WTC11 (cell line): ENCODE data around the gene ADAMTS2. TPM values are rescaled to one million over a fixed set of nuclear protein-coding genes. Genes with fewer than 3 reads are reported as not detected.

Source experiments
- ATAC-seq: fragments of 200-7000 bp; cut with Tn5 transposase; 2 replicates; pipeline ENCODE4 v1.10.0; 2021; ENCODE audit warnings: mild to moderate bottlenecking, moderate library complexity
- CTCF ChIA-PET: fragments of 300-600 bp; sonication (Branson Sonifier 250); formaldehyde crosslinking; loops from one replicate; lab custom pipeline; 2021; ENCODE audit warnings: antibody characterized with exemption; lab: Charles Lee
- POLR2A ChIA-PET: fragments of 350-600 bp; sonication (Branson Sonifier 250); formaldehyde crosslinking; loops from one replicate; lab custom pipeline; 2021; ENCODE audit warnings: antibody characterized with exemption; lab: Charles Lee
- DNase-seq: peaks from one replicate; pipeline ENCODE4 v3.0.0; 2021; ENCODE audit warnings: low spot score
- H3K27ac Mint-ChIP-seq: 2 replicates; pipeline ENCODE4 v1.8.0; 2021; ENCODE audit warnings: mixed read lengths
- H3K27me3 Mint-ChIP-seq: 2 replicates; pipeline ENCODE4 v1.8.0; 2021; ENCODE audit warnings: low read depth, mild to moderate bottlenecking, moderate library complexity, mixed read lengths
- H3K36me3 Mint-ChIP-seq: 2 replicates; pipeline ENCODE4 v1.8.0; 2021; ENCODE audit warnings: mixed read lengths
- H3K4me1 Mint-ChIP-seq: 2 replicates; pipeline ENCODE4 v1.8.0; 2022; ENCODE audit warnings: mixed read lengths
- H3K4me3 Mint-ChIP-seq: 2 replicates; pipeline ENCODE4 v1.8.0; 2021; ENCODE audit warnings: mild to moderate bottlenecking, moderate library complexity, mixed read lengths
- H3K9me3 Mint-ChIP-seq: 2 replicates; pipeline ENCODE4 v1.8.0; 2021; ENCODE audit warnings: mixed read lengths
- ATF1 ChIP-seq: sonication (generic); formaldehyde crosslinking; IDR thresholded peaks from 2 replicates; pipeline ENCODE4 v1.8.1; 2023; ENCODE audit warnings: mild to moderate bottlenecking, moderate library complexity, missing genetic modification reagents
- EMX1 ChIP-seq: fragments of 250-450 bp; sonication (Bioruptor Pico); IDR thresholded peaks from 2 replicates; pipeline ENCODE4 v1.8.0; 2021; ENCODE audit warnings: mild to moderate bottlenecking
- FOXP1 ChIP-seq: sonication (generic); formaldehyde crosslinking; IDR thresholded peaks from 2 replicates; pipeline ENCODE4 v1.8.0; 2022; ENCODE audit warnings: missing genetic modification reagents, mild to moderate bottlenecking, moderate library complexity, borderline replicate concordance
- IRF2 ChIP-seq: sonication (generic); formaldehyde crosslinking; IDR thresholded peaks from 2 replicates; pipeline ENCODE4 v1.8.0; 2022; ENCODE audit warnings: low read depth, missing genetic modification reagents, borderline replicate concordance
- KAT7 ChIP-seq: sonication (generic); formaldehyde crosslinking; IDR thresholded peaks from 2 replicates; pipeline ENCODE4 v1.8.1; 2023; ENCODE audit warnings: missing genetic modification reagents, mild to moderate bottlenecking, borderline replicate concordance
- NFE2L1 ChIP-seq: sonication (generic); formaldehyde crosslinking; IDR thresholded peaks from 2 replicates; pipeline ENCODE4 v1.8.1; 2023; ENCODE audit warnings: missing genetic modification reagents
- NFYB ChIP-seq: sonication (generic); formaldehyde crosslinking; conservative IDR thresholded peaks from 2 replicates; pipeline ENCODE4 v1.8.0; 2022; ENCODE audit warnings: low read depth, missing genetic modification reagents
- NR1H2 ChIP-seq: sonication (generic); formaldehyde crosslinking; IDR thresholded peaks from 2 replicates; pipeline ENCODE4 v1.9.0; 2021; ENCODE audit warnings: mild to moderate bottlenecking, moderate library complexity, missing genetic modification reagents
- OVOL2 ChIP-seq: fragments of 250-450 bp; sonication (Bioruptor Pico); IDR thresholded peaks from 2 replicates; pipeline ENCODE4 v1.9.0; 2021; ENCODE audit warnings: mild to moderate bottlenecking, borderline replicate concordance
- SMAD4 ChIP-seq: sonication (generic); formaldehyde crosslinking; IDR thresholded peaks from 2 replicates; pipeline ENCODE4 v1.8.0; 2022; ENCODE audit warnings: mild to moderate bottlenecking, missing genetic modification reagents
- TCF7 ChIP-seq: sonication (generic); formaldehyde crosslinking; IDR thresholded peaks from 2 replicates; pipeline ENCODE4 v1.8.0; 2022; ENCODE audit warnings: mild to moderate bottlenecking, low read depth, missing genetic modification reagents, moderate library complexity
- total RNA-seq: library from RNA; stranded (reverse); gene quantifications from 3 replicates; pipeline ENCODE4 v1.2.3, GENCODE V29; 2021
- TF ChIP-seq, protein P1 (sequence below): fragments of 200-600 bp; IDR thresholded peaks from 2 replicates; pipeline ENCODE4 v1.8.0; 2022; ENCODE audit warnings: antibody characterized with exemption
- TF ChIP-seq, protein P2 (sequence below): fragments of 250-450 bp; sonication (Bioruptor Pico); IDR thresholded peaks from 2 replicates; pipeline ENCODE4 v1.9.0; 2021; ENCODE audit warnings: mild to moderate bottlenecking, borderline replicate concordance
- TF ChIP-seq, protein P3 (sequence below): sonication (generic); formaldehyde crosslinking; IDR thresholded peaks from 2 replicates; pipeline ENCODE4 v1.8.0; 2022; ENCODE audit warnings: mild to moderate bottlenecking, missing genetic modification reagents
- TF ChIP-seq, protein P4 (sequence below): sonication (generic); formaldehyde crosslinking; IDR thresholded peaks from 2 replicates; pipeline ENCODE4 v1.8.0; 2022; ENCODE audit warnings: missing genetic modification reagents
- TF ChIP-seq, protein P5 (sequence below): sonication (generic); formaldehyde crosslinking; IDR thresholded peaks from 2 replicates; pipeline ENCODE4 v1.8.1; 2023; ENCODE audit warnings: mild to moderate bottlenecking, moderate library complexity, missing genetic modification reagents
- TF ChIP-seq, protein P6 (sequence below): sonication (generic); formaldehyde crosslinking; conservative IDR thresholded peaks from 2 replicates; pipeline ENCODE4 v1.8.1; 2023; ENCODE audit warnings: mild to moderate bottlenecking, low read depth, missing genetic modification reagents, moderate library complexity
- TF ChIP-seq, protein P7 (sequence below): sonication (generic); formaldehyde crosslinking; IDR thresholded peaks from 2 replicates; pipeline ENCODE4 v1.8.0; 2022; ENCODE audit warnings: mild to moderate bottlenecking, missing genetic modification reagents

Gene ADAMTS2
- total RNA-seq, 1 experiment from 2014 or later: 11.2 TPM

DNA sequence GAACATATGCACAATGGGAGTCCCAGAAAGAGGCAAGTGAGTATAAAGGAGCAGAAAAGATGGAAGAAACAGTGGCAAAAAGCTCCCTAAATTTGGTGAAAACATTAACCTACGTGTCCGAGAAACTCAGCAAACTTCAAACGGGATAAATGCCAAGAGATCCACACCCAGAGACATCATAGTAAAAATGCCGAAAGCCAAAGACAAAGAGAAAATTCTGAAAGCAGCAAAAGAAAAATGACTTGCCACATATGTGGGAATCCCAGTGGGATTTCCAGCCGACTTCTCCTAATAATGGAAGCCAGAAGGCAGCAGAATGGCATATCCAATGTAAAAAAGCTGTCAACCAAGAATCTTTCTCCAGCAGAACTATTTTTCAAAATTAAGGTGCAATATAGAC is 101.2 kb downstream of the ADAMTS2 start:
- POLR2A ChIA-PET: no interaction called here
- Mint-ChIP-seq H3K27me3 (no peaks in the 10 kb centered on the region; the same call in 1 of the 2 replicates), H3K9me3 (peaks cover 35% of the 10 kb centered on the region), H3K4me1 (peaks cover 40% of the 10 kb centered on the region), H3K27ac (no peak overlapping the region), H3K4me3 (no peak overlapping the region), H3K36me3 (peaks cover 19% of the 10 kb centered on the region)
- CTCF ChIA-PET: no interaction called here
- TF ChIP-seq SMAD4 (CRISPR knock-in tag) (no peak), TCF7 (CRISPR knock-in tag) (no peak), ATF1 (CRISPR knock-in tag) (no peak), IRF2 (CRISPR knock-in tag) (no peak)
- TF ChIP-seq, protein P1, sequence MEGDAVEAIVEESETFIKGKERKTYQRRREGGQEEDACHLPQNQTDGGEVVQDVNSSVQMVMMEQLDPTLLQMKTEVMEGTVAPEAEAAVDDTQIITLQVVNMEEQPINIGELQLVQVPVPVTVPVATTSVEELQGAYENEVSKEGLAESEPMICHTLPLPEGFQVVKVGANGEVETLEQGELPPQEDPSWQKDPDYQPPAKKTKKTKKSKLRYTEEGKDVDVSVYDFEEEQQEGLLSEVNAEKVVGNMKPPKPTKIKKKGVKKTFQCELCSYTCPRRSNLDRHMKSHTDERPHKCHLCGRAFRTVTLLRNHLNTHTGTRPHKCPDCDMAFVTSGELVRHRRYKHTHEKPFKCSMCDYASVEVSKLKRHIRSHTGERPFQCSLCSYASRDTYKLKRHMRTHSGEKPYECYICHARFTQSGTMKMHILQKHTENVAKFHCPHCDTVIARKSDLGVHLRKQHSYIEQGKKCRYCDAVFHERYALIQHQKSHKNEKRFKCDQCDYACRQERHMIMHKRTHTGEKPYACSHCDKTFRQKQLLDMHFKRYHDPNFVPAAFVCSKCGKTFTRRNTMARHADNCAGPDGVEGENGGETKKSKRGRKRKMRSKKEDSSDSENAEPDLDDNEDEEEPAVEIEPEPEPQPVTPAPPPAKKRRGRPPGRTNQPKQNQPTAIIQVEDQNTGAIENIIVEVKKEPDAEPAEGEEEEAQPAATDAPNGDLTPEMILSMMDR: no peak
- TF ChIP-seq, protein P2, sequence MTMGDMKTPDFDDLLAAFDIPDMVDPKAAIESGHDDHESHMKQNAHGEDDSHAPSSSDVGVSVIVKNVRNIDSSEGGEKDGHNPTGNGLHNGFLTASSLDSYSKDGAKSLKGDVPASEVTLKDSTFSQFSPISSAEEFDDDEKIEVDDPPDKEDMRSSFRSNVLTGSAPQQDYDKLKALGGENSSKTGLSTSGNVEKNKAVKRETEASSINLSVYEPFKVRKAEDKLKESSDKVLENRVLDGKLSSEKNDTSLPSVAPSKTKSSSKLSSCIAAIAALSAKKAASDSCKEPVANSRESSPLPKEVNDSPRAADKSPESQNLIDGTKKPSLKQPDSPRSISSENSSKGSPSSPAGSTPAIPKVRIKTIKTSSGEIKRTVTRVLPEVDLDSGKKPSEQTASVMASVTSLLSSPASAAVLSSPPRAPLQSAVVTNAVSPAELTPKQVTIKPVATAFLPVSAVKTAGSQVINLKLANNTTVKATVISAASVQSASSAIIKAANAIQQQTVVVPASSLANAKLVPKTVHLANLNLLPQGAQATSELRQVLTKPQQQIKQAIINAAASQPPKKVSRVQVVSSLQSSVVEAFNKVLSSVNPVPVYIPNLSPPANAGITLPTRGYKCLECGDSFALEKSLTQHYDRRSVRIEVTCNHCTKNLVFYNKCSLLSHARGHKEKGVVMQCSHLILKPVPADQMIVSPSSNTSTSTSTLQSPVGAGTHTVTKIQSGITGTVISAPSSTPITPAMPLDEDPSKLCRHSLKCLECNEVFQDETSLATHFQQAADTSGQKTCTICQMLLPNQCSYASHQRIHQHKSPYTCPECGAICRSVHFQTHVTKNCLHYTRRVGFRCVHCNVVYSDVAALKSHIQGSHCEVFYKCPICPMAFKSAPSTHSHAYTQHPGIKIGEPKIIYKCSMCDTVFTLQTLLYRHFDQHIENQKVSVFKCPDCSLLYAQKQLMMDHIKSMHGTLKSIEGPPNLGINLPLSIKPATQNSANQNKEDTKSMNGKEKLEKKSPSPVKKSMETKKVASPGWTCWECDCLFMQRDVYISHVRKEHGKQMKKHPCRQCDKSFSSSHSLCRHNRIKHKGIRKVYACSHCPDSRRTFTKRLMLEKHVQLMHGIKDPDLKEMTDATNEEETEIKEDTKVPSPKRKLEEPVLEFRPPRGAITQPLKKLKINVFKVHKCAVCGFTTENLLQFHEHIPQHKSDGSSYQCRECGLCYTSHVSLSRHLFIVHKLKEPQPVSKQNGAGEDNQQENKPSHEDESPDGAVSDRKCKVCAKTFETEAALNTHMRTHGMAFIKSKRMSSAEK: no peak
- TF ChIP-seq, protein P3, sequence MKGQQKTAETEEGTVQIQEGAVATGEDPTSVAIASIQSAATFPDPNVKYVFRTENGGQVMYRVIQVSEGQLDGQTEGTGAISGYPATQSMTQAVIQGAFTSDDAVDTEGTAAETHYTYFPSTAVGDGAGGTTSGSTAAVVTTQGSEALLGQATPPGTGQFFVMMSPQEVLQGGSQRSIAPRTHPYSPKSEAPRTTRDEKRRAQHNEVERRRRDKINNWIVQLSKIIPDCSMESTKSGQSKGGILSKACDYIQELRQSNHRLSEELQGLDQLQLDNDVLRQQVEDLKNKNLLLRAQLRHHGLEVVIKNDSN: no peak
- TF ChIP-seq, protein P4, sequence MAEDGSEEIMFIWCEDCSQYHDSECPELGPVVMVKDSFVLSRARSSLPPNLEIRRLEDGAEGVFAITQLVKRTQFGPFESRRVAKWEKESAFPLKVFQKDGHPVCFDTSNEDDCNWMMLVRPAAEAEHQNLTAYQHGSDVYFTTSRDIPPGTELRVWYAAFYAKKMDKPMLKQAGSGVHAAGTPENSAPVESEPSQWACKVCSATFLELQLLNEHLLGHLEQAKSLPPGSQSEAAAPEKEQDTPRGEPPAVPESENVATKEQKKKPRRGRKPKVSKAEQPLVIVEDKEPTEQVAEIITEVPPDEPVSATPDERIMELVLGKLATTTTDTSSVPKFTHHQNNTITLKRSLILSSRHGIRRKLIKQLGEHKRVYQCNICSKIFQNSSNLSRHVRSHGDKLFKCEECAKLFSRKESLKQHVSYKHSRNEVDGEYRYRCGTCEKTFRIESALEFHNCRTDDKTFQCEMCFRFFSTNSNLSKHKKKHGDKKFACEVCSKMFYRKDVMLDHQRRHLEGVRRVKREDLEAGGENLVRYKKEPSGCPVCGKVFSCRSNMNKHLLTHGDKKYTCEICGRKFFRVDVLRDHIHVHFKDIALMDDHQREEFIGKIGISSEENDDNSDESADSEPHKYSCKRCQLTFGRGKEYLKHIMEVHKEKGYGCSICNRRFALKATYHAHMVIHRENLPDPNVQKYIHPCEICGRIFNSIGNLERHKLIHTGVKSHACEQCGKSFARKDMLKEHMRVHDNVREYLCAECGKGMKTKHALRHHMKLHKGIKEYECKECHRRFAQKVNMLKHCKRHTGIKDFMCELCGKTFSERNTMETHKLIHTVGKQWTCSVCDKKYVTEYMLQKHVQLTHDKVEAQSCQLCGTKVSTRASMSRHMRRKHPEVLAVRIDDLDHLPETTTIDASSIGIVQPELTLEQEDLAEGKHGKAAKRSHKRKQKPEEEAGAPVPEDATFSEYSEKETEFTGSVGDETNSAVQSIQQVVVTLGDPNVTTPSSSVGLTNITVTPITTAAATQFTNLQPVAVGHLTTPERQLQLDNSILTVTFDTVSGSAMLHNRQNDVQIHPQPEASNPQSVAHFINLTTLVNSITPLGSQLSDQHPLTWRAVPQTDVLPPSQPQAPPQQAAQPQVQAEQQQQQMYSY (CRISPR knock-in tag): no peak
- ATAC-seq (no peak), DNase-seq (no peak)

DNA sequence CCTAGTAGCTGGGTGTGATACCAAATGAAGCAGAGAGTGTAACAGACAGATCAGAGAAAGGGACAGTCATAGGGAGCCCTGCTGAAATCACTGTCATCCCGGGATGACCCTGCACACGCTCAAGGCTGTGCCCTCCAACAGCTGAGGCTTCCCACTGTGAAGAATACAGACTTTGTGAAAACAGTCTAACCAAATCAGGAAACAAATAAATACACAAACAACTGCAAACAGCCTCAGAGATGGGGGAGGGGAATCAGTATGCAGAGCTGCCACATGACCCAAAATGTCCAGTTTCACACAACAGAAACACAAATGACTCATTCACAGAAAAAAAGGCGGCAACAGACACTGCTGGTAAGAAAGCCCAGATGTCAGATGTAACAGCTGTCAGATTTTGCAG is 101.9 kb downstream of the ADAMTS2 start:
- H3K4me1 Mint-ChIP-seq: peaks cover 46% of the 10 kb centered on the region
- peaks cover 42% of the 10 kb centered on the region for H3K9me3 Mint-ChIP-seq
- DNase-seq (peak; percentile 1), ATAC-seq (no peak)
- peaks cover 19% of the 10 kb centered on the region for H3K36me3 Mint-ChIP-seq
- no peak overlapping the region for H3K27ac Mint-ChIP-seq
- H3K27me3 Mint-ChIP-seq: no peaks in the 10 kb centered on the region; the same call in 1 of the 2 replicates
- POLR2A ChIA-PET: no interaction called here
- no peak overlapping the region for H3K4me3 Mint-ChIP-seq
- CTCF ChIA-PET: interaction anchor here (1.0 kb wide), 1 partner anchor 31 kb away, joined by 3 read pairs; no protein-coding TSS in a partner anchor
- TF ChIP-seq NR1H2 (CRISPR knock-in tag) (no peak), NFE2L1 (CRISPR knock-in tag) (no peak), EMX1 (CRISPR knock-in tag) (no peak), KAT7 (no peak), NFYB (CRISPR knock-in tag) (no peak), OVOL2 (no peak), FOXP1 (CRISPR knock-in tag) (no peak)
- TF ChIP-seq, protein P5, sequence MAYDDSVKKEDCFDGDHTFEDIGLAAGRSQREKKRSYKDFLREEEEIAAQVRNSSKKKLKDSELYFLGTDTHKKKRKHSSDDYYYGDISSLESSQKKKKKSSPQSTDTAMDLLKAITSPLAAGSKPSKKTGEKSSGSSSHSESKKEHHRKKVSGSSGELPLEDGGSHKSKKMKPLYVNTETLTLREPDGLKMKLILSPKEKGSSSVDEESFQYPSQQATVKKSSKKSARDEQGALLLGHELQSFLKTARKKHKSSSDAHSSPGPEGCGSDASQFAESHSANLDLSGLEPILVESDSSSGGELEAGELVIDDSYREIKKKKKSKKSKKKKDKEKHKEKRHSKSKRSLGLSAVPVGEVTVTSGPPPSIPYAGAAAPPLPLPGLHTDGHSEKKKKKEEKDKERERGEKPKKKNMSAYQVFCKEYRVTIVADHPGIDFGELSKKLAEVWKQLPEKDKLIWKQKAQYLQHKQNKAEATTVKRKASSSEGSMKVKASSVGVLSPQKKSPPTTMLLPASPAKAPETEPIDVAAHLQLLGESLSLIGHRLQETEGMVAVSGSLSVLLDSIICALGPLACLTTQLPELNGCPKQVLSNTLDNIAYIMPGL (CRISPR knock-in tag): no peak
- TF ChIP-seq, protein P6, sequence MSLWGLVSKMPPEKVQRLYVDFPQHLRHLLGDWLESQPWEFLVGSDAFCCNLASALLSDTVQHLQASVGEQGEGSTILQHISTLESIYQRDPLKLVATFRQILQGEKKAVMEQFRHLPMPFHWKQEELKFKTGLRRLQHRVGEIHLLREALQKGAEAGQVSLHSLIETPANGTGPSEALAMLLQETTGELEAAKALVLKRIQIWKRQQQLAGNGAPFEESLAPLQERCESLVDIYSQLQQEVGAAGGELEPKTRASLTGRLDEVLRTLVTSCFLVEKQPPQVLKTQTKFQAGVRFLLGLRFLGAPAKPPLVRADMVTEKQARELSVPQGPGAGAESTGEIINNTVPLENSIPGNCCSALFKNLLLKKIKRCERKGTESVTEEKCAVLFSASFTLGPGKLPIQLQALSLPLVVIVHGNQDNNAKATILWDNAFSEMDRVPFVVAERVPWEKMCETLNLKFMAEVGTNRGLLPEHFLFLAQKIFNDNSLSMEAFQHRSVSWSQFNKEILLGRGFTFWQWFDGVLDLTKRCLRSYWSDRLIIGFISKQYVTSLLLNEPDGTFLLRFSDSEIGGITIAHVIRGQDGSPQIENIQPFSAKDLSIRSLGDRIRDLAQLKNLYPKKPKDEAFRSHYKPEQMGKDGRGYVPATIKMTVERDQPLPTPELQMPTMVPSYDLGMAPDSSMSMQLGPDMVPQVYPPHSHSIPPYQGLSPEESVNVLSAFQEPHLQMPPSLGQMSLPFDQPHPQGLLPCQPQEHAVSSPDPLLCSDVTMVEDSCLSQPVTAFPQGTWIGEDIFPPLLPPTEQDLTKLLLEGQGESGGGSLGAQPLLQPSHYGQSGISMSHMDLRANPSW: no peak
- TF ChIP-seq, protein P7, sequence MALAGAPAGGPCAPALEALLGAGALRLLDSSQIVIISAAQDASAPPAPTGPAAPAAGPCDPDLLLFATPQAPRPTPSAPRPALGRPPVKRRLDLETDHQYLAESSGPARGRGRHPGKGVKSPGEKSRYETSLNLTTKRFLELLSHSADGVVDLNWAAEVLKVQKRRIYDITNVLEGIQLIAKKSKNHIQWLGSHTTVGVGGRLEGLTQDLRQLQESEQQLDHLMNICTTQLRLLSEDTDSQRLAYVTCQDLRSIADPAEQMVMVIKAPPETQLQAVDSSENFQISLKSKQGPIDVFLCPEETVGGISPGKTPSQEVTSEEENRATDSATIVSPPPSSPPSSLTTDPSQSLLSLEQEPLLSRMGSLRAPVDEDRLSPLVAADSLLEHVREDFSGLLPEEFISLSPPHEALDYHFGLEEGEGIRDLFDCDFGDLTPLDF (CRISPR knock-in tag): no peak
- TF ChIP-seq, protein P3: no peak
